Cortex of kidney (tissue), 1 donor: Measurements from ENCODE around the gene FKRP.
"Not testable (repeated sequence)": the region's sequence is repeated elsewhere in the genome, so short reads cannot be mapped to it uniquely, and the experiment has no call there.

Experiments
- DNase-seq: peaks from one replicate; lab custom pipeline; 2025; lab: John Stamatoyannopoulos, UW

Gene FKRP

DNA sequence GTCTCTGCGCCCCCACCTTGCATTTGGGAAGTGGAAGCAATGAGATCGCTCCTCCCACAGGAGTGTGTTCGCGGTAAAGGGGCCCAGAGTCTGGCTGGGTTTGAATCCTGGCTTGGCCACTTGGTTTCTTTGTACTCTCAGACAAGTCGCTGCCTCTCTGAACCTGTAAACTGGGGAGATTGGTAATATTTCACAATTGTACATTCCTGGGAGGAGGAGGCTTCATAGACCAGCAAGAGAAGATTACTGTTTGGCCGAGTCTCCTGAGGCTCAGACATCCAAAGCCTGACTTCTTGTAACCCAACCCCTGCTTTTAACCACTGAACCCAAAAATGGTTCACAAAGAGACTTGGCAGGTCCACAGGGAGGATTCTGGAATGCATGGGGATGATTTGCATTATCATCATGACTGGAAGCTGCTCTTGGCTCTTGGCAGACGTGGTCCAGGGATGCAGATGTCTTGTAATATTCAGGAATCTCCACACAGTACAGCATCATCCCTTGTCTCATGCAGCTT is 14.0 kb downstream of the FKRP start:
- DNase-seq: no peak

DNA sequence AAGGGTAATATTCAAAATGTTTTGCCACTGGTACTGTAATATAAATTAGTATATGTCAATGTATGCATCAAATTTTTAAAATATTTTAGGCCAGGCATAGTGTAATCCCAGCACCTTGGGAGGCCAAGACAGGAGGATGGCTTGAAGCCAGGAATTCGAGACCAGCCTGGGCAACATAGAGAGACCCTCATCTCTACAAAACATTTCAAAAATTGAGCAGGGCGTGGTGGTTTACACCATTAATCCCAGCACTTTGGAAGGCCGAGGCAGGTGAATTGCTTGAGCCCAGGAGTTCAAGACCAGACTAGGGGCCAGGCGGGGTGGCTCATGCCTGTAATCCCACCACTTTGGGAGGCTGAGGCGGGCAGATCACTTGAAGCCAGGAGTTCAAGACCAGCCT is 14.5 kb downstream of the FKRP start:
- DNase-seq: no peak

DNA sequence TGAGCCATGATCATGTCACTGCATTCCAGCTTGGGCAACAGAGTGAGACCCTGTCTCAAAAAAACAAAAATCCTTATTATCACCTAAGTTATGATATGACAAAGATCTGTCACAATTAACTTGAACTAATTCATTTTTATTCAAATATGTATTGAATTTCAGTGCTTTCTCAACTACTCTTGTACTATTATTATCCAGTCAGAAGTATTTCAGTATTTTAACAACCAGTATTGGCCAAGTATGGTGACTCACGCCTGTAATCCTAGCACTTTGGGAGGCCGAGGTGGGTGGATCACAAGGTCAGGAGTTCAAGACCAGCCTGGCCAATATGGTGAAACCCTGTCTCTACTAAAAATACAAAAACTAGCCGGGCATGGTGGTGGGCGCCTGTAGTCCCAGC is 15.0 kb downstream of the FKRP start:
- not testable (repeated sequence) for DNase-seq

DNA sequence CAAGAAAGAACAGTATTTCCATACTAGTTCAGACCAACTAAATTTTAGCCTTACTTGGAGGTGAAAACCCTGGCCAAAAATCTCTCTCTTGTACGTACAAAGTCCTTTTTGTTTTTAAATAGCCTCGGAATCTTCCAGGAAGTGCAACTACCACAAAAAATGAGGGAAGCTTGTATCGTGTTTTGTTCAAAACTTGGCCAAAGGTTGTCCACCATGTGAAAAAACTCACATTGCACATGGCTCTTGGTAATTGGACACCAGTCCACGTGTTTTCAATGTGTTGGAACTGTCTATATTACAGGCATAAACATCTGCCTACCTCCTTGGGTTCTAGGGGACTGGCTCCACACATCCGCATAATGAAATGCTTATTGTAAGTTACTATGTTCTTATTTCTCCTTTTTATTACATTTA is 15.6 kb downstream of the FKRP start:
- DNase-seq: no peak

- no peak for DNase-seq
Observed at GRCh38 chr19:46762245-46762890, 16.5 kb downstream of the FKRP start.

DNA sequence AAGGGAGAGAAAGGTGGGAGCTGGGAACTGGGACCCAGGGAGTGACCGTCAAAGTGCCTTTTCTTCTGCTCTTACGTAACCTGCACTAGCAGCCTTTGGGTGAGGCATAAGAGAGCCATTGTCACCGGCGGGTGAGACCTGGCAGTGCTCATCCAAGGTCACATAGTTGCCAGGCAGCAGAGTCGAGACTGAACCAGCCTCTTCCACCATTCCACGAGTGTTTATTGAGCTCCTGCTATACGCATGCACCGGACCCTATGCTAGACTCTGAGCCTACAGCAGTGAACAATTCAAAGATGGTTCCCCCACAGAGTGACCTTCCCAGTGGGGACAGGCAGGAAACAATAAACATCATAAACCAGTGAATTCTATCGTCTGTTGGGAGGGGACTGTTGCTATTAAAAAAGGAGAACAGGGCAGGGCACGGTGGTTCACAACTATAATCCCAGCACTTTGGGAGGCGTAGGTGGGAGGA is 19.0 kb downstream of the FKRP start:
- no peak for DNase-seq

DNA sequence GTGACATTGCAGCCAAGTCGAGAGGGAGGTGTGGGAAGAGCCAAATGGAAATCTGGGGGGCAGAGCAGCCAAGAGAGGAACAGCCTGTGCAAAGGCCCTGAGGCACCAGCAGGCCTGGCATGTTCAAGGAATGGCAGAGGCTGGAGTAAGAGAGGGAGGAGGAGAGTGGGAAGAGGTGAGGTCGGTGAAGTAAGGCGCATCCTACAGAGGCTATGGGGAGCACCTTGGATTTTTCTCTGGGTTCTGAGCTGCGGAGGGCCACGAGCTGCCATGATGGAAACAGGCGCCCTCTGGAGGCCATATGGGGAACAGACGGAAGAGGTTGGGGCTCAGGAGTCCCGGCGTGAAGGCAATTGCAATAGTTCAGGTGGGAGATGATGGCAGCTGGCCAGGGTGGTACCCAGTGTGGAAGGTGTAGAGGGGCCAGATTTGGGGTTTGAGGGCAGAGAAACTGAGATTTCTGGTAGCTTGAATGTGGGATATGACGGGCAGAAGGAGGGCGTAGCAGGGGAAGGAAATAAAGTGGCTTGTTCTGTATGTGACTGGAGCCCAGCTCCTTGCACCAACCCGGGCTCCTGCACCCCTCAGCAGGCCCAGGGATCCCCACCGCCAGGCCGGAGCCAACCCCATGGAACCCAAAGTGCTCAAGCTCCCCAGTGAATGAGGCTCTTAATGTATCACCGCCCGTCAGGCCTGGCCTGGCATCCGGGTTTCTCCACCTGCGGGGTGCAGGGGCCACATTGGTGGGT is 20.9 kb downstream of the FKRP start:
- no peak for DNase-seq

DNA sequence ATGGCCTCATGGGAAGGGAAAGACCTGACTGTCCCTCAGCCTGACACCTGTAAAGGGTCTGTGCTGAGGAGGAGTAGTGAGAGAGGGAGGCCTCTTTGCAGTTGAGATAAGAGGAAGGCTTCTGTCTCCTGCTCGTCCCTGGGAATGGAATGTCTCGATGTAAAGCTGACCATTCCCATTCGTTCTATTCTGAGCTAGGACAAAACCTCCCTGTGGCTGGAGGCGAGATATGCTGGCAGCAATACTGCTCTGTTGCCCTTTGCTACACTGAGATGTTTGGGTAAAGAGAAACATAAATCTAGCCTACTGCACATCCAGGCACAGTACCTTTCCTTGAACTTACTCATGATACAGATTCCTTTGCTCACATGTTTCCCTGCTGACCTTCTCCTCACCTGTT is 22.9 kb downstream of the FKRP start:
- not testable (repeated sequence) for DNase-seq

DNA sequence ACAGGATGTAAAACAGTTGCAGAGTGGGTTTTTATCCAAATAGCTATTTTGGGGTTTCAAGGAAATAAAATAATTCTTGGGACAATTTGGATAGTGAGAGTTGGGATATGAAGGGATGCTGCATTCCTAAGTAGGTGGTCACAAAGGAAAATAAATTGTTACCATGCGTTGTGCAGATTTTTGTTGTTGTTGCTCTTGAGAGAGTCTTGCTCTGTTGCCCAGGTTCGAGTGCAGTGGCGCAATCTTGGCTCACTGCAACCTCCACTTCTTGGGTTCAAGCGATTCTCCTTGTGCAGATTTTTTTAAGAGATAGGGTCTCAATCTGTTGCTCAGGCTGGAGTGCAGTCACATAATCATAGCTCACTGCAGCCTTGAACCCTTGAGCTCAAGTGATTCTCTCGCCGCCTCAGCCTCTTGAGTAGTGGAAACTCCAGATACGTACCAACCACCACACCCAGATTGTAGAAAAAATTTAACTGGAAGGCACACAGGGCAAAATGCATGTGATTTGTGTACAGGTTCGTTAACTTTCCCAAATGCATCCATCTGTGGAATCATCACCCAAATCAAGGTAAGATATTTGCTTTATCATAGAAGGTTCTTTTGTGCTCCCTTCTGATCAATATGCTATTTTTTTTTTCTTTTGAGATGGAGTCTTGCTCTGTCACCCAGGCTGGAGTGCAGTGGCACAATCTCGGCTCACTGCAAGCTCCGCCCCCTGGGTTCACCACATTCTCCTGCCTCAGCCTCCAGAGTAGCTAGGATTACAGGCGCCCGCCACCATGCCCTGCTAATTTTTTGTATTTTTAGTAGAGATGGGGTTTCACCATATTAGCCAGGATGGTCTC is 26.5 kb downstream of the FKRP start:
- DNase-seq: no peak

DNA sequence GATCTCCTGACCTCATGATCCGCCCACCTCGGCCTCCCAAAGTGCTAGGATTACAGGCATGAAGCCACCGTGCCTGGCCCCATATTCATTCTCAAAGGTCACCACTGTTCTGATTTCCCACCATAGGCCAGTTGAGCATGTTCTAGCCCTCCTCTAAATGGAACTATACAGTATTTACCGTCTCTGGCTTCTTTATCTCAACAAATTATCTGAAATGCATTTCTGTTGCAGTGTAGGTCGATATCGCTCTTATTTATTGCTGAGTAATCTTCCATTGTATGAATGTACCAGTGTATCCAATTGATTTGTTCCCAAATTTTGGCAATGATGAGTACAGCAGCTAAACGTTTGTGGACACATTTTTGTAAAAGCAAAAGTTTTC is 27.2 kb downstream of the FKRP start:
- DNase-seq: no peak

DNA sequence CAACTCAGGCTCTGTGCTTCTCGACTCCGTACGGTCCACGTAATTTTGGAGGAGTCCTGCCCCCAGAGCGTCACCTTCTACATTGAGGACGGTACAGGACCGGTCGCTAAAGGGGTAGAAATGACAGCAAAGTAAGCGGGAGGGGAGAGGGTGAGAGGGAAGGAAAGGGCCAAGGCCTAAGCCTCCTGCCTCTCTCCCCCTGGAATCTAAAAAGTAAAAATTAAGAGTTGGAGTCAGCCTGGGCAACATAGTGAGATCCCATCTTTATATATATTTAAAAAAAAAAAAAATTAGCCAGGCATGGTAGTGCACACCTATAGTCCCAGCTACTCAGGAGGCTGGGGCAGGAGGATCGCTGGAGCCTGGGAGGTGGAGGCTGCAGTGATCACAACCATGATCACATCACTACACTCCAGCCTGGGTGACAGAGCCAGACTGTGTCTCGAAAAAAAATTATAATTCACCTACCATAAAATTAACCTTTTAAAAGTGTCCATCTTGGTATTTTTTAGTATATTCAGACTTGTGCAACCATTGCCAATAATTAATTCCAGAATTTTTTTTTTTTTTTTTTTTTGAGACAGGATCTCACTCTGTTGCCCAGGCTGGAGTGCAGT is 29.9 kb downstream of the FKRP start:
- DNase-seq: no peak

DNA sequence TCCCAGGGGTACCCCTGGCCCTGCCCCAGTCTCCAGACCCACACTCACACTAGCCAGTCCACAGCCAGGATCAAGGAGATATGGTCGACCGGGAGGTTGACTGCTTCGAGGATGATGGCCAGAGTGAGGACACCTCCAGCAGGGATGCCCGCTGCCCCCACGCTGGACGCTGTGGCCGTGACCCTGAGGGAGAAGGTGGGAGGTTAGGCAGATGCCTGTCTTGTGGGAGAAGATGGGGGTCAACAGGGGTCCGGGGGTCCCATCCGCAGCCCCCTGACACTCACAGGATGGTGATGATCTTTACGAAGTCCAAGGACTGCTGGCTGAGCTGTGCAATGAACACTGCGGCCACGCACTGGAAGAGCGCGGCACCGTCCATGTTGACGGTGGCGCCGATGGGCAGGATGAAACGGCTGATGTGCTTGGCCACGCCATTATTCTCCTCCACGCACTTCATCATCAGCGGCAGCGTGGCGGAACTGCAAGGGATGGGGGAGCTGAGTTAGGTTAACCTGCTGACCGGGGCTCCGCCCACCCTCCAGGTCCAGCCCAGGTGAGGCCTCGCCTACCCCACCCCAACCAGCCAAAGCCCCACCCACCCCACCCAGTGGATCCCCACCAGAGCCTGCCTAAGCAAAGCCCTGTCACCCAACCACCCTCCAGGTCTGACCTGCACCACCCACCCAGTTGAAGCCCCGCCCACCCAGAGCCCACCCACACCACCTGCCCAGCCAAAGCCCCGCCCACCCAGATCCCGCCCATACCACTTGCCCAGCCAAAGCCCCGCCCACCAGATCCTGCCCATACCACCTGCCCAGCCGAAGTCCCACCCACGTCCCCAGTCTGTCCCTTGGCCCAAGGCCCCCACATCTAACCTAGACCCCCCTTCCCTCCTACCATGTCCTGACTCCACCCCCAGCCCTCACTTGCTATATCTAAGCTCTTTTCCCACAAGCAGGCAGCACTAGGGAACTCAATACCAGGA is 31.4 kb downstream of the FKRP start:
- no peak for DNase-seq

GRCh38 chr19:46777956-46778645 is 32.2 kb downstream of the FKRP start:
- DNase-seq: not testable (repeated sequence)

GRCh38 chr19:46782355-46783019 is 36.6 kb downstream of the FKRP start:
- DNase-seq: no peak

DNA sequence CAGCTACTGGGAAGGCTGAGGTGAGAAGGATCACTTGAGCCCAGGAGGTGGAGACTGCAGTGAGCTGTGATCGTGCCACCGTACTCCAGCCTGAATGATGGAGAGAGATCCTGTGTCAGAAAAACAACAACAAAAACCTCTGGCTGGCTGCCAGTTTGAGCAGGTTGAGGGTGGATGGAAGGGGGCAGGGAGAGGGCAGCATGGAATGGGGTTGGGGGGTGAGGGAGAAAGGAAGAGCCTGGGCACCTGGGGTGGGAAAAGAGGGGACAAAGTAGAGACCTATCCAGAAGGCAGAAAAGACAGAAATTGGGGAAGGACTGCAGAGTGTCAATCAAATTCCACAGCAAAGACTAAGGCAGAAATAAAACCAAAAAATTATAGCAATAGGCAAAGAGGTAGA is 37.8 kb downstream of the FKRP start:
- no peak for DNase-seq

GRCh38 chr19:46784262-46785053 is 38.6 kb downstream of the FKRP start:
- DNase-seq: no peak

DNA sequence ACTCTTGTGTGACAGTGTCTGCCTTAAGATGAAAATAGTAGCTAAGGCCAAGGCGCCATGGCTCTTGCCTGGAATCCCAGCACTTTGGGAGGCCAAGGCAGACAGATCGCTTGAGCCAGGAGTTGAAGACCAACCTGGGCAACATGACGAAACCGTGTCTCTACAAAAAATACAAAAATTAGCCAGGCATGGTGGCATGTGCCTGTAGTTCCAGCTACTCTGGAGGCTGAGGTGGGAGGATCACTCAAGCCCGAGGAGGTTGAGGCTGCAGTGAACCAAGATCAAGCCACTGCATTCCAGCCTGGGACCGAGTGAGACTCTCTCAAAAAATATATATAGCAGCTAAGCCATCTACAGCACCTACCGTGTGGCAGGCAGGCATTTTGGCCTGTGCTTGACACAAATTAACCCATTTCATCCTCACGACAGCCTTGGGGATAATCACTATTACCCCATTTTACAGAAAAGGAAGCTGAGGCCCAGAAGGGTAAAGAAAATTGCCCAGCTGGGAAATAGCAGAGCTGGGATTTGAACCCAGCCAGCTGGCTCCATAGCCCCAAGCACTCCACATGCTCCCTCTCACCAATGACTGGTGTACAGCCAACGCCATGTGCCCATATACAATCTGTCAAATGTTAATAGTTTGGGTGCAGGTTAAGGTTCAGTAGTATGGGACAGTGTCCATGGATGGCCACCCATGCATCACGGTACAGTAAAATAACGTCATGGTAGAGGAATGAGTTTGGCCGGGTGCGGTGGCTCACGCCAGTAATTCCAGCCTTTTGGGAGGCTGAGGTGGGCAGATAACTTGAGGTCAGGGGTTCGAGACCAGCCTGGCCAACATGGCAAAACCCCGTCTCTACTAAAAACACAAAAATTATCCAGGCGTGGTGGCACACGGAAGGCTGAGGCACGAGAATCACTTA is 39.5 kb downstream of the FKRP start:
- no peak for DNase-seq

DNA sequence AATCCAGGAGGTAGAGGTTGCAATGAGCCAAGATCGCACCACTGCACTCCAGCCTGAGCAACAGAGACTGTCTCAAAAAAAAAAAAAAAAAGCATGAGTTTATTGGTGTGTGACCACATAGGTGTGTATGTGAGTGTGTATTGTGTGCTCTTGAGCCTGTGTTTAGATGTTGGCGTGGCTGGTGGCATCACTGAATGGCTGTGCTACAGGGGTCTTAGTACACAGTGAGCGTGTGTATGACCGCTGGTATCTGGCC is 40.1 kb downstream of the FKRP start:
- DNase-seq: no peak
